ENCODE results near the gene C4BPB.

The C4BPB gene

DNA sequence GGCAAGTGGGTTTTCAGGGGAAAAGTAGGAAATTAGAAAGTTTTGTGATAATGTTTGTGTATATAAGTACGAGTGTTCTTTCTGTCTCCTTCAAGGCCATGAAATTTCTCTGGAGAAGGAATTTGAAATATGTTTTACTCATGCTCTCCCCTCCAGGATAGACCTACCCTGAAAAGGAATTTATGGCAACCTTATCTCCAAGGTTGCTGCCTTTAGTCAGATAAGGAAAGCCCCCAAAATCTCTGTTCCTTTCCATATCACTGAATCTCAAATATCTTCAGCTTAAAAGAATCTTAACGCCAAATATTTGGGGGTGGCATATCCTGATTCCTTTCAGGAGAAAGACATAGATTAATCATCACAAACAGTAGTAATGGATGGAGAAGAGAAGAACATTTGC lies 499 bp upstream of the C4BPB start:
- DNase-seq = no peak

GRCh38 chr1:207089627-207090355 lies 1.1 kb downstream of the C4BPB start:
- no peak for DNase-seq

DNA sequence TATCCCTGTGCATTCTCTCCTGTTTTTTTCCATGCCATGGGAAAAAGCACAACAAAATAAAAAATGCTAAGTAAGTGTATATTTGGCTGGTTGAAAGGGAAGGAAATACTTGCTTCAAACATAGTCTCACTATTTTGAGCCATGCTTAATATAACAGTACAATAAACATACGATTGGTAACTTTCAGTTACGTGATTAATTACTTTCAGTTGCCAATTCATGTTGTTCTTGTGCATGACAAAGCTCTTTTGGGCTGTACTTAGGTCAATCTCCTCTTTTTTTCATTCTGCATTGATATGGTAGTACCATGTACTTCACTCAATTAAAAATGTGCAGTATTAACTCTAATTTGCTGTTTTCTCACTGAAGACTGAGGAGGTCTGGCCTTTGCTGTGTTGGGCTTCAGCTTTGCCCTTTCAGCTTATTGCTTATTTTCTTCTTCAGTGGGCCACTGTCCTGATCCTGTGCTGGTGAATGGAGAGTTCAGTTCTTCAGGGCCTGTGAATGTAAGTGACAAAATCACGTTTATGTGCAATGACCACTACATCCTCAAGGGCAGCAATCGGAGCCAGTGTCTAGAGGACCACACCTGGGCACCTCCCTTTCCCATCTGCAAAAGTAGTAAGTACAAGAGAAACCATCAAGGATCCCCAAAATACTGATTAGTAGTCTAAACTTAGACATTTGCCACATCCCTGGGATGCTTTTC lies 2.7 kb downstream of the C4BPB start:
- no peak for DNase-seq

GRCh38 chr1:207093944-207094343 lies 5.3 kb downstream of the C4BPB start:
- DNase-seq = no peak

DNA sequence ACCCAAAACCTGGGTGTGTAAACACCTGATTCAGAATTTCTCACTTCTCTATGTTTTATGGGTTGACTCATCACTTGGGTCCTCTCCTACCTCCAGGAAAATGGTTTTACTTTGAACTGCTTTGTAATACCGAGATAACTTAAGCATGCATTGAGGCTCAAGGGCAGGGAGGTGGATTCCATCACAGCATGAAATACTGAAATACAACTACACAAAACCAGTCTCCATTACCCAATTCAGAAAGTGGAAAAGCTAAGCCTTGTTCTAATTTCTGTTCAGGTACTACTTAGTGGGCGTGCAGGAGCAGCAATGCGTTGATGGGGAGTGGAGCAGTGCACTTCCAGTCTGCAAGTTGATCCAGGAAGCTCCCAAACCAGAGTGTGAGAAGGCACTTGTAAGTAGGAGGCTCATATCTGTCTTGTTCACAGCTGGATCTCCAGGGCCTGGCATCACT lies 9.2 kb downstream of the C4BPB start:
- DNase-seq = no peak

GRCh38 chr1:207101720-207102119 lies 13.1 kb downstream of the C4BPB start:
- DNase-seq = no peak

- no peak for DNase-seq
These were observed 13.5 kb downstream of the C4BPB start for GRCh38 chr1:207102146-207102545.

DNA sequence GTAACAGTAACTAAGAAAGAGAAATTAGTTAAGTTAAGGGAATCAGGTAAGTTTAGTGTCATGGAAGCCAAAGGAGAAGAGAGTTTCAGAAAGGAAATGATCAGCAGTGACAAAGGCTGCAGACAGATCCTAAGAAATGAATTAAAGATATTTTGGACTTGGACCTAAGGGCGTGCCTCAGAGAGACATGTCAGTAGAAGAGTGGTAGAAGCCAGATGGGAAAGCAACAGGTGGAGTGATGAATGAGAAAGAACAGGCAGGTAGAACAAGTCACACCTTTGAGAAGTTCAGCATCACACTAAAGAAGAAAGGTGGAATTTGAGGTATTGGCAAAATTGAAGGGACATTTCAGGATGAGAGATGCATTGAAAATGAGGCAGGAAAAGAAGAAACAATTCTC lies 14.0 kb downstream of the C4BPB start:
- no peak for DNase-seq

DNA sequence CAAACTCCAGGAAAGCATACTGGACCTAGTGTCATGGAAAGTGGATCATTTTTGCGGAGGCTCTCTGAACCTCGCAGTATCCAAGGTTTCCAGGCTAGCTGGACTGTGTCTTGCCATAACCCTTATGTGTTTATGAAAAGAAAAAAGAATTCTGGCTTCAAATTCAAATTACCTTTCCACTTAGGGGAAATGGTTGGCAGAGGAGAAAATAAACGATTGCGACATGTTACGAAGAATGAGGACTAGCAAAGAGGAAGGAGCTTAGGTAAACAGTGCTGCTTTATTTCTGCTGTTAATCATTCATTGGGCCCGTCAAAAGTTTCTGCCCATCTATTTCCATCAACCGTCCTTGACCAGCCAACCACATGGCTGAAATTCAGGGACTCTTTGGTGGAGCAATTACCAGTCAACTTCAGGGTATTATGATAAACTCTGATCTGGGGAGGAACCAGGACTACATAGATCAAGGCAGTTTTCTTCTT lies 15.3 kb downstream of the C4BPB start, which contains the start of gene C4BPA:
C4BPA (plus strand) TSS at position 342 of the 482 bp plus-strand sequence. CDS start 8,793 bp downstream, outside the sequence.
- DNase-seq = no peak

DNA sequence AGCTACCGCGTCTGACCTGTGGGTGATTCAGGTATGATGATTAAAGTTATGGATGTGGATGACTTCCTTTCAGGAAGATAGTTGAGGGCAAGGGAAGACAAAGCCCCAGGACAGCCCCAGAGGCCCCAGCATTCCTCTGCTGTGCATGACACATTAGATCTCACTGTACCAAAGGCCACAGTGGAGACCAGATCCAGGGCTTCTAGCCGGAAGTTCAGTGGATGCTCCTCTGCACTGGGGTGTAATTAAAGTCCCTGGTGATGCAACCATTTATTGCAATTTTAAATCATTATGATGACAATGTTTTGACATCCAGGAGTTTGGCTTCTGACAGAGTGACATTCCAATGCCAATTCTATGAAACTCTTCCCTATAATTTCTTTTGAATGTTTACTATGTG lies 20.3 kb downstream of the C4BPB start:
- DNase-seq = no peak

DNA sequence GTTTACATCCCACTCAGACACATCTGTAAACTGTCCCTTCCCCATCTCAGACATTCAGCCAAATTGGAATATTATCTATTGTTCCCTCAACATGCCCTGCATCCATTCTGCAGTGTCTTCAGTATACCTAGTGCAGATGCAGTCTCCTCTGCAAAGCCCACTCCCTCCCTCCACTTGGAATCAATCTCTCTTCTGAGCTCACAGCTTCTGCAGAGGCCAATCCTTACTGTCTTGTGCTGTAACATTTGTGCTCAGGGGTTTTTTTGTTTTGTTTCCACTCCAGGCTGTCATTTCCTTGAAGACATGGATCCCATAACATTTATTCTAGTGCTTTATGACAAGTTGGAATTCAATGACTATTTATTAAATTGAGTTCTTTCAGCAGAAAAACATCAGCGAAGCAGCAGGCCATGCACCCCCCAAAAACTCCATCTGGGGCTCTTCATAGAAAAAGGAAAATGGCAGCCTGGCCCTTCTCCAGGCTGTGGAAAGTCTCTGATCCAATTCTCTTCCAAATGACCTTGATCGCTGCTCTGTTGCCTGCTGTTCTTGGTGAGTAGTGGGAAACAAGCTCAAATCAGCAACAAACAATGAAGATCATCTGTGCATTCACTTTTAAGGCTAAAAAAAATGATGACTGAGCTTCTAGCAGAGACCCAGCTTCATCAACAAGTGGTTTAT lies 24.1 kb downstream of the C4BPB start:
- no peak for DNase-seq

DNA sequence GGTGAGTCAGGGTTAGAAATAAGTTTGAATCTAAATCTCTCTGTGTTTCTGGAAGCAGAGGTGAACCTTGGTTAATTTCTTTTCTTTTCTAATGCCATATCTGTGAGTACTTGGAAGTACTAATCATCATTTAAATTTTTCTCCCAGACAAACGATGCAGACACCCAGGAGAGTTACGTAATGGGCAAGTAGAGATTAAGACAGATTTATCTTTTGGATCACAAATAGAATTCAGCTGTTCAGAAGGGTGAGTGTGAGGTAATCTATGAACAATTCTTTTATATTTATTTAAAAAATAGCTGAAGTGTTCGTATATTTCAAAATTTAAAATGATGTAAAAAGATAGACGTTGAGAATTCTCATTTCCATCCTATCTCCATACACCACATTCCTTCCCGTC lies 26.6 kb downstream of the C4BPB start:
- DNase-seq = no peak

- DNase-seq = no peak
These were observed 35.7 kb downstream of the C4BPB start for GRCh38 chr1:207124389-207124788.

DNA sequence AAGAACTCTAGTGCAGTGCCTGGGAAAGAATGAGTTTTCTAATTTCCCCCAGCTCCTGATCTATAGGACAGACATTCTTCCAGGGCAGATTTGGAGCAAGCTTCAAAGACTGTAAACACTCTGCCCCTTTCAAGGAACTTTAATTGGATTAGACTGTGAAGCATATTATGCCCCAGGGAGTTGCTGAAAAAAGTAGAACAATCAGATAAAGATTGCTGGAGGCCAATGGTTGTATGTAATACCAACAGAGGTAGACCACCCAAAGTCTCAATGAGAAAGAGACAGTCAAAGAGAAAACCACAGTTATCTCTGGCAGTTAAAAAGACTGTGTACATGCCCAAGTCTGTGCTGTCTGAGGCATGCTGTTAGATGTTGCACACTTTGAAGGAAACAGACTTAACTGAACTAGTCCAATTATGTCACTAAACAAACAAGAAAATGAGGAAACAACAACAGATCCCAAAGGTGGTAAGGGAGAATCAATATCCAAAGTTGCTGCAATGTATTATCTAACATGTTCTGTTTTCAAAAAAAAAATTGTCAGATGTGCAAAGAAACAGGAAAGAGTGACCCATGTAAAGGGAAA lies 39.8 kb downstream of the C4BPB start:
- no peak for DNase-seq

- no peak for DNase-seq
These were observed 40.4 kb downstream of the C4BPB start for GRCh38 chr1:207129053-207129452.

GRCh38 chr1:207130252-207131036 lies 41.8 kb downstream of the C4BPB start:
- DNase-seq = no peak

GRCh38 chr1:207131163-207131562 lies 42.5 kb downstream of the C4BPB start:
- DNase-seq = no peak

DNA sequence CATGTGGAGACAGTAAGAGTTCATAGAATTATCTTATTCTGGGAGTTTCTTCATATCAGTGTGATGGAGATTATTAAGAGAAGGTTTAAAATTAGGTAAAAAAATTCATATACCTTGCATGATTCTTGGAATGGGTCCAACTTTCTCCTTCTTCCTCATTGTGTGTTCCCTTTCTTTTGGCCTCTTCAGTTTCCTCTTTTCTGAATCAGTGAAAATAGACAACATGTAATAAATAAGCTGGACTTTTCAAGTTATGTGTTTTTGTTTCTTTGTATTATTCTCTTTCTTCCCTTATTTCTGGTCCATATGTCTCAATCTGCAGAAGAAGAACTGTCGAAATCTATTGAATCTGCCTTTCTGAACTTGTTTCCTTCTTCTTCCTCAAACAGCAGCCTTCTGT lies 45.9 kb downstream of the C4BPB start:
- DNase-seq = no peak

DNA sequence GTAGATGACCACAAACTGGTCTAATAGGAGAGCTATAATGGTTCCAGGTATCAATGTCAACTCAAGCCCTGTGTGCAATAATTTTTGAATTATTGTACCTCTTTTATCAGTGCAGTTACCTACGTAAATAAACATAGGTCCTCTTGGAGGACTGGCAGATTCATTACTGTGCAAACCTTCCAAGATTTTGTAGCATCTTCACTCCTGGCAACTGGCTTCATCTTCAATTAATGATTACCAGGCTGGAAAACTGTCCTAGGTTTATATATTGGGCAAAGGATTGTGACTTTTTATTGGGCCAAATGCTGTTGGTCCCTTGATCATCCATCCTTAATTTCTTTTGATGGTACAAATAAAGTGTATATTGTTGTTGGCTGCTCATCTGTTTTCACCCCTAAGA lies 51.0 kb downstream of the C4BPB start:
- DNase-seq = no peak

GRCh38 chr1:207140536-207140935 lies 51.9 kb downstream of the C4BPB start:
- DNase-seq = no peak

DNA sequence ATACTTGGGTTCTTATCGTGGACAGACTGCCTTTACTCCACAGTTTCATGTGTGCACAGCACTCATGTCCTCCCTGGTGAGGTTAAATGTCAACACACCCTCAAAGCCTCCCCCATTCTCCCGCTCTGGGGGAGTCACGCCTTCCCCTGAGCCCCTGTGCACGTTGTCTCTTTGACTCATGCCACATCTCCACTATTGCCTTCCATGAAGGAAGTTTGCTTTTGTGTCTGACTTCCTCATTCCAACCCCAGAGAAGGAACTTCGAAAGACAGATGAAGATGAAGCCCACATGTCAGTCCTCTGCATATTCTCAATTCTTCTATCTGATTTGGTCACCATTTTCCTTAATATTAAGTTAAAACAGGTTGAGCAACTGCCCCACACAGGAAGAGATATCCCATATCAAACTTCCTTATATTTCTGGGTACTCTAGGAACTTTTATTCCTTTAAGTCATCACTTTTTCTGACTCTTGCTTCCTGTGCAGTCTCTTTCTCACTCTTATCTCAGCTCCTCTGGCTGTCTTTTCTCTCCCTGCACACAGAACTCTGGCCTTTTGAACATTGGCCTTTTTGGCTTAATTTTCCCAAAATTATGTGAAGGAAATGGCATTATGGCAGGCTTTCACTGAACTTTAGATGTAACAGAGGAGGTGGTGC lies 56.9 kb downstream of the C4BPB start:
- DNase-seq = no peak
